HepG2 (cell line): ENCODE results near the gene SLC4A7. TPM values are rescaled to one million over a fixed set of nuclear protein-coding genes. Genes with fewer than 3 reads are reported as not detected.

Experiments
- AFF4 ChIP-seq: sonication (generic); formaldehyde crosslinking; IDR thresholded peaks from 2 replicates; pipeline ENCODE4 v1.4.0; 2020; ENCODE audit warnings: missing genetic modification reagents
- ATF5 ChIP-seq: sonication (generic); formaldehyde crosslinking; IDR thresholded peaks from 2 replicates; pipeline ENCODE4 v1.4.0; 2020; ENCODE audit warnings: mild to moderate bottlenecking, low read depth, missing genetic modification reagents
- CREBL2 ChIP-seq: sonication (generic); formaldehyde crosslinking; IDR thresholded peaks from 2 replicates; pipeline ENCODE4 v1.8.1; 2023; ENCODE audit warnings: missing genetic modification reagents, mild to moderate bottlenecking, borderline replicate concordance
- NKX3-1 ChIP-seq: sonication (generic); formaldehyde crosslinking; IDR thresholded peaks from 2 replicates; pipeline ENCODE4 v1.5.0; 2020; ENCODE audit warnings: missing genetic modification reagents
- PAWR ChIP-seq: sonication (generic); formaldehyde crosslinking; IDR thresholded peaks from 2 replicates; pipeline ENCODE4 v1.4.0; 2020; ENCODE audit warnings: missing genetic modification reagents, mild to moderate bottlenecking, borderline replicate concordance
- PCBP2 ChIP-seq: fragments of 200-400 bp; formaldehyde crosslinking; optimal IDR thresholded peaks from 2 replicates; pipeline ENCODE3; 2018; ENCODE audit warnings: low read length, low read depth; ENCODE audit not compliant: poor library complexity, severe bottlenecking
- SMAD3 ChIP-seq: sonication (generic); formaldehyde crosslinking; IDR thresholded peaks from 2 replicates; pipeline ENCODE4 v1.4.0; 2020; ENCODE audit warnings: missing genetic modification reagents
- ZNF333 ChIP-seq: sonication (generic); formaldehyde crosslinking; IDR thresholded peaks from 2 replicates; pipeline ENCODE4 v1.4.0; 2020; ENCODE audit warnings: mild to moderate bottlenecking, missing genetic modification reagents, borderline replicate concordance
- ZNF740 ChIP-seq: sonication (generic); formaldehyde crosslinking; IDR thresholded peaks from 2 replicates; pipeline ENCODE4 v1.4.0; 2020; ENCODE audit warnings: missing genetic modification reagents
- polyA plus RNA-seq, 8 experiments: library from polyadenylated mRNA; depleted of rRNA in 3 of 8; stranded (reverse) in 7 of 8; unstranded in 1 of 8; fragments of >200 nt; fragmentation: Illumina TruSeq in 4 of 8; extraction: Trizol in 4 of 8; gene quantifications; 2 replicates each; pipeline versions ENCODE4 v1.2.1 to v1.2.3, GENCODE V29; 2011 to 2016; ENCODE audit warnings: low read depth in 4 of 8, missing spikeins in 1 of 8, mixed read lengths in 1 of 8; ENCODE audit not compliant: insufficient read depth in 1 of 8
- total RNA-seq, 5 experiments: library from RNA; depleted of rRNA; stranded (reverse); fragments of >200 nt; fragmentation: Illumina TruSeq; extraction: Trizol; gene quantifications; 2 replicates each; pipeline ENCODE4 v1.2.3, GENCODE V29; 2016; ENCODE audit warnings: low read depth in 1 of 5
- TF ChIP-seq, protein P1 (sequence below): sonication (generic); formaldehyde crosslinking; IDR thresholded peaks from 2 replicates; pipeline ENCODE4 v1.4.0; 2020; ENCODE audit warnings: mild to moderate bottlenecking, missing genetic modification reagents
- TF ChIP-seq, protein P2 (sequence below): sonication (generic); formaldehyde crosslinking; IDR thresholded peaks from 2 replicates; pipeline ENCODE4 v1.4.0; 2020; ENCODE audit warnings: missing genetic modification reagents
- TF ChIP-seq, protein P3 (sequence below), 2 experiments: IDR thresholded peaks; 2 replicates each; pipeline ENCODE4 v1.6.1; 2011 to 2012; ENCODE audit warnings: low read length in 2 of 2, borderline replicate concordance in 1 of 2, low read depth in 1 of 2, mild to moderate bottlenecking in 1 of 2, moderate library complexity in 1 of 2
- TF ChIP-seq, protein P4 (sequence below): sonication (generic); formaldehyde crosslinking; IDR thresholded peaks from 2 replicates; pipeline ENCODE4 v1.4.0; 2020; ENCODE audit warnings: missing genetic modification reagents

The SLC4A7 gene
- total and polyA plus RNA-seq, 2 of the 13 experiments (the other 11 are each of a cell fraction or from before 2014, with no cell fraction given): 16.4 to 43.8 TPM

DNA sequence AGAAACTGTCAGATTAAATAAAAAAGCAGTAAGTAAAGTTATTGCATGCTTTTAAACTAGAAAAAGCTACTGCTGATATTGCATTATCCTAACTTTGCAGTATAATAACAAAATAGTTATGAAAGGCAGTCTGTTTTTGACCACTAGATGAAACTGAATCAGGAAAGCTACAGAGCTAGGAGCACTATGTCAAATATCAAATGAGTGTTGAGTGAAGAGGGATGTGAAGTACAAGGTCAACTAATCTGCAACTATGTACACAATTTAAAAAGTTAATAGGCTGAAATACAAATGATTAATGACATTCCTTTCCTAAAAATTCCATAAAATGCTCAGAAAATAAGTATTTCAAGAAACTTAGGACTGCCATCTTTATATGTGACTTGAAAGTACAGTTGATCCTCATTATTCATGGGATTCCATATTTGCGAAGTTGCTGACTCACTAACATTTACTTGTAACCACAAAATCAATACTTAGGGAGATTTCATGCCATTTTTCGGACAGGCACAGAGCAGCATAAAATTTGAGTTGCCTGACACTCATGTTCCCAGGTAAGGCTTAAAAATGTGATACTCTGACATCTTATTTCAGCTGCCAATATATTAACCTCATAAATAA lies 34.5 kb downstream of the SLC4A7 start (continued):
- TF ChIP-seq AFF4 (no peak), PAWR (CRISPR knock-in tag) (no peak), SMAD3 (CRISPR knock-in tag) (no peak), ZNF740 (no peak), ZNF333 (no peak), PCBP2 (no peak), NKX3-1 (0 out of 2 replicates have a peak, but pooled peaks have one; percentile 52), CREBL2 (CRISPR knock-in tag) (no peak), ATF5 (no peak)
- TF ChIP-seq, protein P1, sequence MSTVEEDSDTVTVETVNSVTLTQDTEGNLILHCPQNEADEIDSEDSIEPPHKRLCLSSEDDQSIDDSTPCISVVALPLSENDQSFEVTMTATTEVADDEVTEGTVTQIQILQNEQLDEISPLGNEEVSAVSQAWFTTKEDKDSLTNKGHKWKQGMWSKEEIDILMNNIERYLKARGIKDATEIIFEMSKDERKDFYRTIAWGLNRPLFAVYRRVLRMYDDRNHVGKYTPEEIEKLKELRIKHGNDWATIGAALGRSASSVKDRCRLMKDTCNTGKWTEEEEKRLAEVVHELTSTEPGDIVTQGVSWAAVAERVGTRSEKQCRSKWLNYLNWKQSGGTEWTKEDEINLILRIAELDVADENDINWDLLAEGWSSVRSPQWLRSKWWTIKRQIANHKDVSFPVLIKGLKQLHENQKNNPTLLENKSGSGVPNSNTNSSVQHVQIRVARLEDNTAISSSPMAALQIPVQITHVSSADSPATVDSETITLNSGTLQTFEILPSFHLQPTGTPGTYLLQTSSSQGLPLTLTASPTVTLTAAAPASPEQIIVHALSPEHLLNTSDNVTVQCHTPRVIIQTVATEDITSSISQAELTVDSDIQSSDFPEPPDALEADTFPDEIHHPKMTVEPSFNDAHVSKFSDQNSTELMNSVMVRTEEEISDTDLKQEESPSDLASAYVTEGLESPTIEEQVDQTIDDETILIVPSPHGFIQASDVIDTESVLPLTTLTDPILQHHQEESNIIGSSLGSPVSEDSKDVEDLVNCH: no peak
- TF ChIP-seq, protein P2, sequence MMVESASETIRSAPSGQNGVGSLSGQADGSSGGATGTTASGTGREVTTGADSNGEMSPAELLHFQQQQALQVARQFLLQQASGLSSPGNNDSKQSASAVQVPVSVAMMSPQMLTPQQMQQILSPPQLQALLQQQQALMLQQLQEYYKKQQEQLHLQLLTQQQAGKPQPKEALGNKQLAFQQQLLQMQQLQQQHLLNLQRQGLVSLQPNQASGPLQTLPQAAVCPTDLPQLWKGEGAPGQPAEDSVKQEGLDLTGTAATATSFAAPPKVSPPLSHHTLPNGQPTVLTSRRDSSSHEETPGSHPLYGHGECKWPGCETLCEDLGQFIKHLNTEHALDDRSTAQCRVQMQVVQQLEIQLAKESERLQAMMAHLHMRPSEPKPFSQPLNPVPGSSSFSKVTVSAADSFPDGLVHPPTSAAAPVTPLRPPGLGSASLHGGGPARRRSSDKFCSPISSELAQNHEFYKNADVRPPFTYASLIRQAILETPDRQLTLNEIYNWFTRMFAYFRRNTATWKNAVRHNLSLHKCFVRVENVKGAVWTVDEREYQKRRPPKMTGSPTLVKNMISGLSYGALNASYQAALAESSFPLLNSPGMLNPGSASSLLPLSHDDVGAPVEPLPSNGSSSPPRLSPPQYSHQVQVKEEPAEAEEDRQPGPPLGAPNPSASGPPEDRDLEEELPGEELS (CRISPR knock-in tag): peak; percentile 39; the same call in 1 of the 2 replicates
- TF ChIP-seq, protein P3, sequence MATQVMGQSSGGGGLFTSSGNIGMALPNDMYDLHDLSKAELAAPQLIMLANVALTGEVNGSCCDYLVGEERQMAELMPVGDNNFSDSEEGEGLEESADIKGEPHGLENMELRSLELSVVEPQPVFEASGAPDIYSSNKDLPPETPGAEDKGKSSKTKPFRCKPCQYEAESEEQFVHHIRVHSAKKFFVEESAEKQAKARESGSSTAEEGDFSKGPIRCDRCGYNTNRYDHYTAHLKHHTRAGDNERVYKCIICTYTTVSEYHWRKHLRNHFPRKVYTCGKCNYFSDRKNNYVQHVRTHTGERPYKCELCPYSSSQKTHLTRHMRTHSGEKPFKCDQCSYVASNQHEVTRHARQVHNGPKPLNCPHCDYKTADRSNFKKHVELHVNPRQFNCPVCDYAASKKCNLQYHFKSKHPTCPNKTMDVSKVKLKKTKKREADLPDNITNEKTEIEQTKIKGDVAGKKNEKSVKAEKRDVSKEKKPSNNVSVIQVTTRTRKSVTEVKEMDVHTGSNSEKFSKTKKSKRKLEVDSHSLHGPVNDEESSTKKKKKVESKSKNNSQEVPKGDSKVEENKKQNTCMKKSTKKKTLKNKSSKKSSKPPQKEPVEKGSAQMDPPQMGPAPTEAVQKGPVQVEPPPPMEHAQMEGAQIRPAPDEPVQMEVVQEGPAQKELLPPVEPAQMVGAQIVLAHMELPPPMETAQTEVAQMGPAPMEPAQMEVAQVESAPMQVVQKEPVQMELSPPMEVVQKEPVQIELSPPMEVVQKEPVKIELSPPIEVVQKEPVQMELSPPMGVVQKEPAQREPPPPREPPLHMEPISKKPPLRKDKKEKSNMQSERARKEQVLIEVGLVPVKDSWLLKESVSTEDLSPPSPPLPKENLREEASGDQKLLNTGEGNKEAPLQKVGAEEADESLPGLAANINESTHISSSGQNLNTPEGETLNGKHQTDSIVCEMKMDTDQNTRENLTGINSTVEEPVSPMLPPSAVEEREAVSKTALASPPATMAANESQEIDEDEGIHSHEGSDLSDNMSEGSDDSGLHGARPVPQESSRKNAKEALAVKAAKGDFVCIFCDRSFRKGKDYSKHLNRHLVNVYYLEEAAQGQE (IDR thresholded peaks at IDR 0.05; ENCODE audit: borderline replicate concordance in 1 of 2, low read depth in 1 of 2, low read length in 2 of 2): no peak
- TF ChIP-seq, protein P4, sequence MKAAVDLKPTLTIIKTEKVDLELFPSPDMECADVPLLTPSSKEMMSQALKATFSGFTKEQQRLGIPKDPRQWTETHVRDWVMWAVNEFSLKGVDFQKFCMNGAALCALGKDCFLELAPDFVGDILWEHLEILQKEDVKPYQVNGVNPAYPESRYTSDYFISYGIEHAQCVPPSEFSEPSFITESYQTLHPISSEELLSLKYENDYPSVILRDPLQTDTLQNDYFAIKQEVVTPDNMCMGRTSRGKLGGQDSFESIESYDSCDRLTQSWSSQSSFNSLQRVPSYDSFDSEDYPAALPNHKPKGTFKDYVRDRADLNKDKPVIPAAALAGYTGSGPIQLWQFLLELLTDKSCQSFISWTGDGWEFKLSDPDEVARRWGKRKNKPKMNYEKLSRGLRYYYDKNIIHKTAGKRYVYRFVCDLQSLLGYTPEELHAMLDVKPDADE (CRISPR knock-in tag): no peak
